GM18858 (cell line): ENCODE measurements around the gene RNF19B.

Source experiments
- ATAC-seq: cut with Tn5 transposase; IDR thresholded peaks from one replicate; pipeline ENCODE4 v1.9.1; 2021; ENCODE audit not compliant: unreplicated experiment

Gene RNF19B

GRCh38 chr1:32890516-32891240 is 73.9 kb downstream of the RNF19B start:
- no peak for ATAC-seq

DNA sequence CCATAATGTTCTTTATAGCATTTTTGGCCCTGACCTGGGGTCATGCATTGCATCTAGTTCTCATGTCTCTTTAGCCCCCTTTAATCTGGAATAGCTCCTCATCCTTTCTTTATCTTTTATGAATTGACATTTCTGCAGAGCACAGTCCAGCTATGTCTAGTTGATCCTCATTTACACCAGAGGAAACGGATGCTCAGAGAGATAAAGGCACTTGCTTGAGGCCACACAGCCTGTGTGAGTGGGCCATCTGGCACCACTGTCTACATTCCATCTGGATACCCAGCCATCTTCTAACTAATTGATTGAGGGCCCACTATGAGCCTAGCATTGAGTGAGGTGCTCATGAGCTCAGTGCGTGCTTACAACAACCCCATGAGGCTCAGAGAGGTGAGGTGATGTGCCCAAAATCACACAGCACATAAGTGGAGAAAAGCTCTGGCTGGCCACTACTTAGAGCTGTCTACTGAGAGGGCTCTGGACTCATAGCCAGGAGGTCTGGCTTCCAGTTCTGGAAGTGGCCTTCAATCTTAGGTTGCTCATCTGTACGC is 74.8 kb downstream of the RNF19B start:
- no peak for ATAC-seq

DNA sequence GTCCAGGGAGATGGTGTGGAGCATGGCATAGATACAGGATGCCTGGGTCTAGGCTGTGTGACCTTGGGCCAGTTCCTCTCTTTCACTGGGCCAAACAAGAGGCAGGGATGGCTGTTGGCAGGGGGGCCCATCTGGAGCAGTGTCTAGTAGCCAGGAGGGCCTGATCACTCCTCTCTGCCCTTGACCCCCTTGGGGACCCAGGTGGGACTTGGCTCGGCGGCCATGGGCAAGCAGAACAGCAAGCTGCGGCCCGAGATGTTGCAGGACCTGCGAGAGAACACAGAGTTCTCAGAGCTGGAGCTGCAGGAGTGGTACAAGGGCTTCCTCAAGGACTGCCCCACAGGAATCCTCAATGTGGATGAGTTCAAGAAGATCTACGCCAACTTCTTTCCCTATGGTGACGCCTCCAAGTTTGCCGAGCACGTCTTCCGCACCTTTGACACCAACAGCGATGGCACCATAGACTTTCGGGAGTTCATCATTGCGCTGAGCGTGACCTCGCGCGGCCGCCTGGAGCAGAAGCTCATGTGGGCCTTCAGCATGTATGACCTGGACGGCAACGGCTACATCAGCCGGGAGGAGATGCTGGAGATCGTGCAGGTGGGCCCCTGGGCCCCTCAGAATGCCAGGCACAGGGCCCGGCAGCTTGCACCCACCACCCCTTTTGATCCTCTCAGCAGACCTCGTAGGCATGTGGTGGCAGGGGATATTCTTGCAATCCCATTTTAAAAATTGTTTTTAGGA is 75.8 kb downstream of the RNF19B start:
- ATAC-seq = no peak

- ATAC-seq = no peak
Observed at GRCh38 chr1:32888134-32888533, 76.5 kb downstream of the RNF19B start.

- no peak for ATAC-seq
Observed at GRCh38 chr1:32887623-32888022, 77.0 kb downstream of the RNF19B start.

DNA sequence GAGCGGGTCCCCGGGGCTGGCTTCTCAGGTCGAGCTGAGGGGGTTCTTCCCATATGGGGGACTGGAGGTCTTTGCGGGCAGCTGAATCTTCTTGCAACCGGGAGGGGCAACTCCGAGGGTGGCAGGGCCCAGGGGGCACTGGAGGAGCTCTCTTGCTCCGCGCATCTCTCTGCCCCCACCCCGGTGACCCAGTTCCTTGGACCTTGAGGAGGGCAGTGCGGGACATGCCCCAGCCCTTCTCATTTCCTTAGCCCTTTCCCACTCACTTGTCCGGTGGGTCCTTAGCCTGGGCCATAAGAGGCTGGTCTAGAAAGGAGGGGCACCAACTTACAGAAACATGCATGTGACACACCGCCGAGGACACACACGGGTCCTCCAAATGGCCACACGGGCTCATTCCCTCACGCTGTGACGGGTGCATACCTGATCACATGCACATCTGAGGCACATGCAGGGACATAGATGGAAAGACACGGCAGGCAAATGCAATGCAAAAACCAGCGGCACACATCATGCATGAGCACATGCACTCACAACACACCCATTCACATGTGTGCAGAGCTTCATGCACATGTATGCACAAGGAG is 77.7 kb downstream of the RNF19B start:
- ATAC-seq = no peak
